GM12865 (cell line): ENCODE measurements around the gene NDUFAF3.

Experiments
- DNase-seq: peaks from one replicate; pipeline ENCODE4 v3.0.0; 2010; ENCODE audit warnings: low read depth
- H3K4me3 ChIP-seq: 2 replicates; pipeline ENCODE4 v1.5.1; 2011; ENCODE audit warnings: mild to moderate bottlenecking, low read depth, low read length, control low read depth
- CTCF ChIP-seq: IDR thresholded peaks from 2 replicates; pipeline ENCODE4 v1.5.1; 2011; ENCODE audit warnings: low read length, control low read depth, low read depth, inconsistent platforms; ENCODE audit not compliant: insufficient read depth; ENCODE audit errors: missing control alignments

NDUFAF3 gene

GRCh38 chr3:49001155-49001554, 20.8 kb upstream of the NDUFAF3 start:
- TF ChIP-seq CTCF: no peak
- no peak overlapping the region for H3K4me3 ChIP-seq
- DNase-seq: no peak

GRCh38 chr3:49004352-49005302, 17.3 kb upstream of the NDUFAF3 start:
- TF ChIP-seq CTCF: no peak
- H3K4me3 ChIP-seq: no peak overlapping the region
- DNase-seq: no peak

GRCh38 chr3:49005303-49005680, 16.6 kb upstream of the NDUFAF3 start:
- no peak for DNase-seq
- H3K4me3 ChIP-seq: no peak overlapping the region
- no peak for TF ChIP-seq CTCF

- H3K4me3 ChIP-seq: peak overlapping the region; percentile 92
- no peak for DNase-seq
- TF ChIP-seq CTCF: no peak
These were observed 15.9 kb upstream of the NDUFAF3 start for GRCh38 chr3:49005998-49006397.

GRCh38 chr3:49006408-49007067, 15.4 kb upstream of the NDUFAF3 start:
- H3K4me3 ChIP-seq: peak overlapping the region; percentile 92
- DNase-seq: no peak
- no peak for TF ChIP-seq CTCF

GRCh38 chr3:49007068-49007770, 14.7 kb upstream of the NDUFAF3 start, which contains the start of gene WDR6:
Gene WDR6, plus strand, starts transcription at chr3:49007391. Its CDS starts 41 bp downstream, at chr3:49007432.
- peak; percentile 25 for TF ChIP-seq CTCF
- peak within 1 kb of the TSS; percentile 92 for H3K4me3 ChIP-seq
- DNase-seq: peak; percentile 99
